HepG2 (cell line): ENCODE data around the gene WSB1. TPM values are rescaled to one million over a fixed set of nuclear protein-coding genes. Genes with fewer than 3 reads are reported as not detected.
A peak's percentile ranks its signal among the peaks of the same experiment; 100 is the strongest.

ENCODE experiments used
- ATF4 ChIP-seq, 2 experiments: fragments of 450-650 bp in 1 of 2; sonication (generic) in 1 of 2; formaldehyde crosslinking; IDR thresholded peaks; 2 replicates each; pipeline versions ENCODE4 v1.5.0 to v1.8.0; 2020 to 2022; ENCODE audit warnings: mild to moderate bottlenecking in 1 of 2, missing genetic modification reagents in 1 of 2
- ATRX ChIP-seq: sonication (generic); formaldehyde crosslinking; IDR thresholded peaks from 2 replicates; pipeline ENCODE4 v1.4.0; 2020; ENCODE audit warnings: missing genetic modification reagents, borderline replicate concordance
- FOXA3 ChIP-seq: IDR thresholded peaks from 2 replicates; pipeline ENCODE4 v1.6.1; 2016; ENCODE audit warnings: missing genetic modification reagents, missing compliant biosample characterization
- GATAD2A ChIP-seq: IDR thresholded peaks from 2 replicates; pipeline ENCODE4 v1.6.1; 2016
- HDAC6 ChIP-seq: fragments of 200-600 bp; sonication (generic); IDR thresholded peaks from 2 replicates; pipeline ENCODE4 v1.7.0; 2017; ENCODE audit warnings: mild to moderate bottlenecking, antibody characterized with exemption, low read length, low read depth
- MAFG ChIP-seq: sonication (generic); formaldehyde crosslinking; IDR thresholded peaks from 2 replicates; pipeline ENCODE4 v1.5.1; 2020; ENCODE audit warnings: mild to moderate bottlenecking, missing genetic modification reagents
- MTA1 ChIP-seq: sonication (generic); formaldehyde crosslinking; IDR thresholded peaks from 2 replicates; pipeline ENCODE4 v1.4.0; 2020; ENCODE audit warnings: missing genetic modification reagents, mild to moderate bottlenecking, borderline replicate concordance
- RERE ChIP-seq: IDR thresholded peaks from 2 replicates; pipeline ENCODE4 v1.6.1; 2016; ENCODE audit warnings: low read depth, missing genetic modification reagents, missing compliant biosample characterization
- RNF219 ChIP-seq: sonication (generic); formaldehyde crosslinking; IDR thresholded peaks from 2 replicates; pipeline ENCODE4 v1.5.0; 2020; ENCODE audit warnings: mild to moderate bottlenecking, missing genetic modification reagents
- ZHX2 ChIP-seq, 2 experiments: sonication (generic) in 1 of 2; formaldehyde crosslinking in 1 of 2; IDR thresholded peaks; 2 replicates each; pipeline versions ENCODE4 v1.6.1 to v1.9.0; 2014 to 2022; ENCODE audit warnings: antibody characterized with exemption in 1 of 2, borderline replicate concordance in 1 of 2, inconsistent platforms in 1 of 2, low read depth in 1 of 2, missing genetic modification reagents in 1 of 2
- ZNF30 ChIP-seq: sonication (generic); formaldehyde crosslinking; IDR thresholded peaks from 2 replicates; pipeline ENCODE4 v1.5.0; 2020; ENCODE audit warnings: mild to moderate bottlenecking, missing genetic modification reagents
- ZNF34 ChIP-seq: sonication (generic); formaldehyde crosslinking; IDR thresholded peaks from 2 replicates; pipeline ENCODE4 v1.4.0; 2020; ENCODE audit warnings: mild to moderate bottlenecking, missing genetic modification reagents, borderline replicate concordance
- polyA plus RNA-seq, 8 experiments: library from polyadenylated mRNA; depleted of rRNA in 3 of 8; stranded (reverse) in 7 of 8; unstranded in 1 of 8; fragments of >200 nt; fragmentation: Illumina TruSeq in 4 of 8; extraction: Trizol in 4 of 8; gene quantifications; 2 replicates each; pipeline versions ENCODE4 v1.2.1 to v1.2.3, GENCODE V29; 2011 to 2016; ENCODE audit warnings: low read depth in 4 of 8, missing spikeins in 1 of 8, mixed read lengths in 1 of 8; ENCODE audit not compliant: insufficient read depth in 1 of 8
- total RNA-seq, 5 experiments: library from RNA; depleted of rRNA; stranded (reverse); fragments of >200 nt; fragmentation: Illumina TruSeq; extraction: Trizol; gene quantifications; 2 replicates each; pipeline ENCODE4 v1.2.3, GENCODE V29; 2016; ENCODE audit warnings: low read depth in 1 of 5
- TF ChIP-seq, protein P1 (sequence below): sonication (generic); formaldehyde crosslinking; IDR thresholded peaks from 2 replicates; pipeline ENCODE4 v1.8.1; 2023; ENCODE audit warnings: missing genetic modification reagents, mild to moderate bottlenecking, borderline replicate concordance

The WSB1 gene
- total and polyA plus RNA-seq, 2 of the 13 experiments (the other 11 are each of a cell fraction or from before 2014, with no cell fraction given): 81.3 to 294 TPM

GRCh38 chr17:27244491-27245223 lies 49.3 kb upstream of the WSB1 start (continued):
- TF ChIP-seq ZHX2 (IDR thresholded peaks at IDR 0.05; ENCODE audit: low read depth) (no peak), ZHX2 (CRISPR knock-in tag; IDR thresholded peaks at IDR 0.05; ENCODE audit: borderline replicate concordance) (no peak), ZNF34 (CRISPR knock-in tag) (no peak), ATRX (no peak), FOXA3 (CRISPR knock-in tag) (peak; percentile 5; the same call in 1 of the 2 replicates), ATF4 (CRISPR knock-in tag; IDR thresholded peaks at IDR 0.05) (peak in 1 of 2 experiments; percentile 51; a peak in 1 of 4 replicates), ZNF30 (no peak), GATAD2A (CRISPR knock-in tag) (peak; percentile 63), RNF219 (CRISPR knock-in tag) (no peak), RERE (no peak), MAFG (CRISPR knock-in tag) (no peak), MTA1 (CRISPR knock-in tag) (no peak), HDAC6 (no peak)
- TF ChIP-seq, protein P1, sequence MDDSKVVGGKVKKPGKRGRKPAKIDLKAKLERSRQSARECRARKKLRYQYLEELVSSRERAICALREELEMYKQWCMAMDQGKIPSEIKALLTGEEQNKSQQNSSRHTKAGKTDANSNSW (CRISPR knock-in tag): no peak
